Measurements from ENCODE around the gene AGAP3.

AGAP3 gene

GRCh38 chr7:151057989-151058780 is 28.1 kb upstream of the AGAP3 start:
- peak; percentile 98 for DNase-seq

GRCh38 chr7:151058781-151059366 is 27.4 kb upstream of the AGAP3 start:
- DNase-seq: no peak

- peak; percentile 78 for DNase-seq
Measured at GRCh38 chr7:151059367-151060112, 26.7 kb upstream of the AGAP3 start, which contains the start of gene SLC4A2. Gene SLC4A2 (plus strand): TSS chr7:151059589. CDS start chr7:151061988, 2,399 bp downstream.

- DNase-seq: no peak
Measured at GRCh38 chr7:151060113-151060415, 26.2 kb upstream of the AGAP3 start.

GRCh38 chr7:151060416-151061212 is 25.7 kb upstream of the AGAP3 start:
- DNase-seq: no peak

GRCh38 chr7:151061213-151062110 is 24.8 kb upstream of the AGAP3 start:
- DNase-seq: no peak

DNA sequence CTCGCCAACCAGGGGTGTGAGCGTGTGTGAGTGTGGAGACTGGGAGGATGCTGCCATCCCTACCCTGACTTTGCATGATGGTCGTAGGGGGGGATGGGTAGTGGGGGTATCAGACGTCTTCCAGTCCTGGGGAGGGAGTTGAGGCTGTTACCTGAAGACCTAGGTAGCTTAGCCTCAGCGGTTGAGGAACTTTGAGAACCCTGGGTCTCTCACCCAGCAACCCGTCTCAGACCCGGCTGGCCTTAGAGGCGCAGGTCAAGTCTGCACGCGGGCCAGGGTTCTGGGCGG is 24.2 kb upstream of the AGAP3 start:
- no peak for DNase-seq

DNA sequence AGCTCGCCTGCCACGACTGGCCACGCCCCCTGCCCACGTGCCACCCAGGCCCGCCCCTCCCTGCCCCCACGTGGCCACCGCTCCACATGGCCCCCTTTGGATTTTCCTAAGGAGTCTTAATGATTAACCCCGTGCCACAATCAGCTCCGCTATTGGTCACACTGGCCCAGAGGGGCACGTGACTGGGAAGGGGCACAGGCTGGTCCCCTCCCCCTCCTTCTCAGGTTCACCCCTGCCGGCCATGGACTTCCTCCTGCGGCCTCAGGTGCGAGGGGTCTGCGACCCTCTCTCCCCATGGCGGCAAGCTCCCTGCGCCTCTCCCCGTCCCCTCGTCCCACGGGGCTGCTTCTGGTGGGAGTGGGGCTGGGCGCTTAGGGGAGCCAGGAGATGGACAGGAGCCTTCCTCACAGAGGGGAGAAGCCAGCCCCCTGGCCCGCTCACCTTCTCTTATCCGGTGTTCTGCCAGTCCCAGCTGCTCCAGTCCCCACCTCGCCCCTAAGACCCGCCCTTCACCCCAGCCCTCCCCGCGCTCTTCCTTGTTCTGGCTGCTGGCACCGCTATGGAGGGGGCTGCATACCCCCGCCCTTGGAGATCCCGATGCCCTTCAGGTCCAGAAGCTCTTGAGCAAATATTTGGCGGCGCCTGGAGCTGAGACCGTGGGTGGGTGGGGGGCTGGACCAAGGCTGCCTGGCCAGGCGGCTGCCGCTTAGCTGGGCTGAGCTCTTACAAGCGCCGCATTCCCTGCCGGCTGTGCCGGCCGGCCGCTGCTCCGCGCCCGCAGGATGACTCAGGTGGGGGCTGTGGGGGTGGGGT is 23.7 kb upstream of the AGAP3 start:
- no peak for DNase-seq

DNA sequence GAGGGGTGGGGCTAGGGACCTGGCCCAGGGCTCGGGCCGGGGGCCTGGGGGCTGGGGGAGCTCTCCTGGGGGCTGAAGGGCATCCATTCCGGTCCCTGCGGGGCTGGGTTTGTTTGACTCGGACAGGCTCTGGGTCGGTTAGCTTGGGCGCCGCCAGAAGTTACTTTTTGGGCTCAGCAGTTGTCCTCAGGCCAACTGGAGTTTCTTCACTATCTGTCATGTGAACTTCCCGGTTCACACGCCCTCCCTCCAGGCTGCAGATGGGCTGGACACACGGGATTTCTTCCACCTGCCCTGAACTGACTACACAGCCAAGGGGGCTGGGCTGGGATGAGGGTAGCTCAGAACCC is 23.1 kb upstream of the AGAP3 start:
- no peak for DNase-seq

GRCh38 chr7:151064454-151064853 is 21.8 kb upstream of the AGAP3 start:
- DNase-seq: no peak

GRCh38 chr7:151064993-151065392 is 21.3 kb upstream of the AGAP3 start:
- DNase-seq: no peak

- DNase-seq: no peak
Measured at GRCh38 chr7:151065516-151065915, 20.8 kb upstream of the AGAP3 start.

- DNase-seq: no peak
Measured at GRCh38 chr7:151066273-151066974, 19.9 kb upstream of the AGAP3 start.

DNA sequence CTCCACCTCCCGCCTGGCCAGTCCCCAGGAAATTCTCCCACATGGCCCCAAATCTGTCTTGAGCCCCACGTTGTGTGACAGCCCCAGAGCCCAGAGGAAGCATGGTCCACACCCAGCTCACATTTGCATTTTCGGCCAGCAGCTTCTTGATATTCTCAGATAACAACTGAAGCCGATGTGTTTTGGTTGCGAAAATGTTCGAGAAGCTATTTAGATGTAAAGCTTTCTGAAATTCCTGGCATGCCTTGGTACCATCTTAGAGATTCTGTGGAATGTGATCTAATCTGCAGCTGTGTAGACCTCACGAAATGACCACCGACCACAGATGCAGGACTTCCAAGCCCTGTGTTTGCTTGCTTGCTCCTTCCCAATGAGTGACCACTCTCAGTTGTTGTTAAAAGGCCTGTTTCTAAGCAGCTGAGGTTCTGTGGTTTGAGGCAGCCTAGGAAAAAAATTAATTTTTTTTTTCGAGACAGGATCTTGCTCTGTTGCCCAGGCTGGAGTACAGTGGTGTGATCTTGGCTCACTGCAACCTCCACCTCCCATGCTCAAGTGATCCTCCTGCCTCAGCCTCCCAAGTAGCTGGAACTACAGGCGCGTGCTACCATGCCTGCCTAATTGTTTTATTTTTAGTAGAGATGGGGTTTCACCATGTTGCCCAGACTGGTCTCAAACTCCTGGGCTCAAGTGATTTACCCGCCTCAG is 18.1 kb upstream of the AGAP3 start:
- no peak for DNase-seq

DNA sequence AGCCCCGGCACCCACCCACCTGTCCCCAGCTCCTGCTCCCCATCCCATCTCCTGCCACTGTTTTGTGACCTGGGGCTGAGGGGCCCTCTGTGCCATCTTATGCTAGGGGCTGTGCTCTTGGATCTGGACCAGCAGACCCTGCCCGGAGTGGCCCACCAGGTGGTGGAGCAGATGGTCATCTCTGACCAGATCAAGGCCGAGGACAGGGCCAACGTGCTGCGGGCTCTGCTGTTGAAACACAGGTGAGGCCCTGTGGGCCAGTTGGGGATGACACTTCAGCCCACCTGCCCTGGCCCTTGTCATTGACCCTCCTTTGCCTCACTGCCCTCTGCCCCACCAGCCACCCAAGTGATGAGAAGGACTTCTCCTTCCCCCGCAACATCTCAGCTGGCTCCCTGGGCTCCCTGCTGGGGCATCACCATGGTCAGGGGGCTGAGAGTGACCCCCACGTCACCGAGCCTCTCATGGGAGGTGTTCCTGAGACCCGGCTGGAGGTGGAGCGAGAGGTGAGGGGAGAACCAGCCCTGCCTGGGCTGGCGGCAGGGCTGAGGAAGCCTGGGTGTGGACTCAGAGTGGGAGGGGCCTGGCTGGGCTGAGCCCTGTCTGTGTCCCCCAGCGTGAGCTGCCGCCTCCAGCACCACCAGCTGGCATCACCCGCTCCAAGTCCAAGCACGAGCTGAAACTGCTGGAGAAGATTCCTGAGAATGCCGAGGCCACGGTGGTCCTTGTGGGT is 16.3 kb upstream of the AGAP3 start:
- DNase-seq: no peak

DNA sequence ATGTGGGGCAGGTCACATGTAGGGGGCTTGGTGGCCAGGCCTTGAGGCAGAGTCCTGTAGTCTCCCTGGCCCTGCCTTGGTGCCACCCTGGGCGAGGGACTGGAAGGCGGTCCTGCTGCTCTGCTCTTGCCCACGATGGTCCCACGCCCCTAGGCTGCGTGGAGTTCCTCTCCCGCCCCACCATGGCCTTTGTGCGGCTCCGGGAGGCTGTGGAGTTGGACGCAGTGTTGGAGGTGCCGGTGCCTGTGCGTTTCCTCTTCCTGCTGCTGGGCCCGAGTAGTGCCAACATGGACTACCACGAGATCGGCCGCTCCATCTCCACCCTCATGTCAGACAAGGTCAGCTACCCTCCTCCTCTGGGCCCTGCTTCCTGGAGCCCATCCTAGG is 15.7 kb upstream of the AGAP3 start:
- no peak for DNase-seq

DNA sequence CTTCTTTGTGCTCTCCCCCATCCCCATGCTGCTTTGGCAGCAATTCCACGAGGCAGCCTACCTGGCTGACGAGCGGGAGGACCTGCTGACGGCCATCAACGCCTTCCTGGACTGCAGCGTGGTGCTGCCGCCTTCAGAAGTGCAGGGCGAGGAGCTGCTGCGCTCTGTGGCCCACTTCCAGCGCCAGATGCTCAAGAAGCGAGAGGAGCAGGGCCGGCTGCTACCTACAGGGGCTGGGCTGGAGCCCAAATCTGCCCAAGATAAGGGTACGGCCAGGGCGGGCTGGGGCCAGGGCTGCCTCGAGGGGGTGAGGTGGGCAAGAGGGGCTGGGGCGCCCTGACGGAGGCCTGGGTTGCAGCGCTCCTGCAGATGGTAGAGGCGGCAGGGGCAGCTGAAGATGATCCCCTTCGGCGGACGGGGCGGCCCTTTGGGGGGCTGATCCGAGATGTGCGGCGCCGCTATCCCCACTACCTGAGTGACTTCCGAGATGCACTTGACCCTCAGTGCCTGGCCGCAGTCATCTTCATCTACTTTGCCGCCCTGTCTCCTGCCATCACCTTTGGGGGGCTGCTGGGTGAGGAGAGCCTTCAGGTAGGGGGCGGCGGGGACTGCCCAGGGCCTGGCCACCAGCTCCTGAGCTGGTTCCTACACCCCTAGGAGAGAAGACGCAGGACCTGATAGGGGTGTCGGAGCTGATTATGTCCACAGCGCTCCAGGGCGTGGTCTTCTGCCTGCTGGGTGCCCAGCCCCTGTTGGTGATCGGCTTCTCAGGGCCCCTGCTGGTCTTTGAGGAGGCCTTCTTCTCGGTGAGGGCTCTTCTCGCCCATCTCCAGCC is 15.0 kb upstream of the AGAP3 start:
- no peak for DNase-seq

DNA sequence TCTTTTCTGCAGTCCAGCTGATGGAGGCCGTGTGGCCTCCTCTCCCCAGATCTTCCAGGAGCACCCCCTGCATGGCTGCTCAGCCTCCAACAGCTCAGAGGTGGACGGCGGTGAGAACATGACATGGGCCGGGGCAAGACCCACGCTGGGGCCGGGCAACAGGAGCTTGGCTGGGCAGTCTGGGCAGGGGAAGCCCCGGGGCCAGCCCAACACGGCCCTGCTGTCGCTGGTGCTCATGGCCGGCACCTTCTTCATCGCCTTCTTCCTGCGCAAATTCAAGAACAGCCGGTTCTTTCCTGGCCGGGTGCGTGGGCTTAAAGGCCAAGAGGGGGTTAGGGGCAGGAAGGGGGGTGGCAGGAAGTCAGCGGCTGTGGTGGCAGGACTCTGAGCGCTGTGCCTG is 12.3 kb upstream of the AGAP3 start:
- DNase-seq: no peak

Data from GDM1 (cell line).